ENCODE data around the gene CLDN8.

The CLDN8 gene

DNA sequence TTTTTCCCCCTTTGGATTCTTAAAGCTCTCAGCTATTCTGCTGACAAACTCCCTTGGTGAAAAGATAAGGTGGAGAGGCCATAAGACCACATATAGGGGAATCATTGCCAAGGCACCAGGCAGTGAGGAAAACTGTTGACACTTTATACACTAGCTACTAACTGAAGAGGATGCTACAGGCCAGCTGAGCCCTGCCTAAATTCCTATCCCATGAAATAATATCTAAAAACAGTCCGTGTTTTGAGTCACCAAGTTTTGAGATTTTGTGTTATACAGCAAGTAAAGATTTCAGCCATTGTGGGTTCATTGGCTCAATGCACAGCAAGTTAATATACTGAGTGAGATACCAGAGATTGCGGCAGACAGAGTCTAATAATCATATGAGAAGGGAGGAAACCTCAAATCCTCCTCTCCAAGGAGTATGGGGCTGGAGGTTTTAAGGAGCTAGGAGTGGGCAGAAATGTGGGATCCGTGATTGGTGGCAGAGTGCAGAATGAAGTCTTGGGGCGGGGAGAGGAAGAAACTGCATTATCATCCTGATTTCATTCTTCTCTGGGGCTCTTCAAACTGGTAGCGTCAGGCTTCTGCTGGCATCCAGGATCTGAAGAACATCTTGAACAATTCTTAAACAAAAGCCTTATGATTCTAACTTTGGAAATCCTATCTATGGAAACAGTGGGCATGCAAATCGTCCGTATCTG lies 9.2 kb downstream of the CLDN8 start:
- no peak for DNase-seq (ENCODE audit: low read depth)

DNA sequence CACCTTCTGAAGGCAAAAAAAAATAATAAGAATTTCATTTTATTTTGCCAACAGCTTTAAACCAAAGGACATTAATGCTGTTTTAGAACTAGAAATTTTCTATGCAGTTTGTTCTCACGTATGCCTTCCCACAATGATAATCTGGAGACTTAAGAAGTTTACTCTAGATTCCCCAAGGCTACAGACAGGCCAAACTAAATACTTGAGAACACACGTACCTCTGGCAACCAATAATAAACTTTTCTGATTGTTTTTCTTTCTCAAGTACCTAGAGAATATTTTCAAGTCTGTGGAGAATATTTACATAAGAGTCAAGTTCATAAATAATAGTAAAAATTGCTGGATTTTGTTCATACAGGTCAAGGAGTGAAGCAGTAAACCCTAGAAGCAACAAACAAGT lies 15.9 kb downstream of the CLDN8 start:
- no peak for DNase-seq (ENCODE audit: low read depth)

DNA sequence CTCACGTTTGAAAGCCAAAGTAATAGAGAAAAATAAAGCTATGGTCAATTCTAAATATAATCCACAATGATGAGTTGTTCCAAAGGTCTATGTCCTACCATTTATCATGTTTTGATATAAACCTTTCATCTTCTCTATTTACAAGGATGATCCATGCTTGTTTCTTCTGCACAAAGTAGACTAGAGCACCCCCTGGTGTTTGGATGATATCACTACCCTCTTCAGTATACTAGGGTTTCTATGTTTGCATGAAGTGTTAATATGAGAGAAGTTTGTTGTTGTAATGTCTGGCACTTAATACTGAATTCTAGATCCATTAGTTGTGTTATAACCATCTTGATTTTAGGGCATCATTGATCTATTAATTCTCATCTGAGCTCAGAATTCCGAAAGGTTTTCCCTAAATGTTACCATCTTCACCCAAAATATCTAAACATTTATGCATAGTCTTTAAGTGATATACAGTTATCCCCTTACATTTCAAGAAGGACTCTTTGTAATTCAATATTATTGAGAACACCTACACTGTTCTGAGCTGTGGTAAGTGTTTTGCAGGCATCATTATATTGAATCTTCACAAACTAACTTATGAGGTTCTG lies 21.1 kb downstream of the CLDN8 start:
- DNase-seq (ENCODE audit: low read depth) = no peak

DNA sequence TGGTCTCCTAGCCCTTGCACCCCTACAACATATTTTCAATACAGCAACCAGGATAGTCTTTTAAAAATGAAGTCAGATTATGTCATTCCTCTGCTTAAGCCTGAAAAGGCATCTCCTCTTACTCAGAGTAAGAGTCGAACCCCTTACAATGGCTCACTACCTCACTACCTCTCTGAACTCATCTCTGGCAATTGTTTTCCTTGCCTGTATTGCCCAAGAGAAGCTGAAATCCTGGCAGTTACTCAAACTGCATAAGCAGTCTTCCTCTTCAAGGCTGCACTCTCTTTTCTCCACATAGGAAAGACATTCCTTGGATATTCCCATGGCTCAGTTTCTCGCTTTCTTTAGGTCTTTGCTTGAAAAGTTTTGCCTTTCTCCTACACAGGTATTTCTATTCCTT lies 22.7 kb downstream of the CLDN8 start:
- DNase-seq (ENCODE audit: low read depth) = no peak

DNA sequence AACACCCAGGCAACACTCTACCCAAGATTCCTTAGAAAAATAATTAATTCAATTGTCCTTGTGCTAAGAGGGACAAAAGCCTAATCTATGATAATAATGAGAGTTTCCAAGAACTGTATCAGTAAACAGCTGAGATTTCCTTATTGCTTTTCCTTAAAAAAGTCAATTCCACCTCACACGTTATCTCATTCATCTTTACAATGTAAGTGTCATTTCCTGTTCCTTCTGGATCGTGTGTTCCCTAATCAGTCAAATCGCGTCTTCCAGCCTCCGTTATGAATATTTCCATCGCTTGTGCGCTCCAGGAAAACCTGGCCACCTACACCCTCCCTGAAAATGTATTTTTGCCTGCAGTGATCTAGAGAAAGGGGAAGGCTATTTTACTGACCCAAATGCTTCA lies 25.3 kb downstream of the CLDN8 start:
- DNase-seq (ENCODE audit: low read depth) = no peak

DNA sequence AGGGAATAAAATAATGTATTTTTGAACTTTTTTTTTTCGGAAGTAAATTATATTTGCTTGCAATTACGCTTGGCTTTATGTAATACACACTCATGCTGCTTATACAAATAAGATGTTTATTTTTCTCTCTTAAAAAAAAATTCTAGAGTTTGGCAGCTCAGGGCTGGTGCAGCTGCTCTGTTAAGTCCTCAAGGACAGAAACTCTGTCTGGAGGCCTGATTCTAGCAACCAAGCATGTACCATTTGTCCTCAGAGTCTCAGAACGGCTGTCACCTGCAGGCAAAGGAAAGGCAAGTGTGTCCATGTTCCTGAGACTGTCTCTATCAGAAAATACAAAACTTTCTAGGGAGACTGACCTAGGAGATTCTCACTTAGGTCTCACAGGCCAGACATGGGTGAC lies 26.1 kb downstream of the CLDN8 start:
- DNase-seq (ENCODE audit: low read depth) = no peak

DNA sequence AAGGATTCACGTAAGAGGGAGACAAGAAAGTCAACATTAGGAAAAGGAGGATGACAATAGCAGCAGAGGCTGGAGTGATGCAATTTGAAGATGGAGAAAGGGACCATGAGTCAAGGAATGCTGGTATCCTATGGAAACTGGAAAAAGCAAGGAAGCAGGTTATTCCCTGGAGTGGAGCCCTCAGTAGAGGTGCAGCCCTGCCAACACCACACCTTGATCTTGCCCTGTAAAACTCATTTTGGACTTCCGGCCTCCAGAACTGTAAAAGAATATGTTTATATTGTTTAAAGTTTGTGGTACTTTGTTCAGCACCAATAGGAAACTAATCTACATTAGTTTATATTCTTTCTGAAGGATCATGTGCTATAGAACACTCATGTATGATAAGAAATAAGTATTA lies 29.7 kb downstream of the CLDN8 start:
- DNase-seq (ENCODE audit: low read depth) = no peak

DNA sequence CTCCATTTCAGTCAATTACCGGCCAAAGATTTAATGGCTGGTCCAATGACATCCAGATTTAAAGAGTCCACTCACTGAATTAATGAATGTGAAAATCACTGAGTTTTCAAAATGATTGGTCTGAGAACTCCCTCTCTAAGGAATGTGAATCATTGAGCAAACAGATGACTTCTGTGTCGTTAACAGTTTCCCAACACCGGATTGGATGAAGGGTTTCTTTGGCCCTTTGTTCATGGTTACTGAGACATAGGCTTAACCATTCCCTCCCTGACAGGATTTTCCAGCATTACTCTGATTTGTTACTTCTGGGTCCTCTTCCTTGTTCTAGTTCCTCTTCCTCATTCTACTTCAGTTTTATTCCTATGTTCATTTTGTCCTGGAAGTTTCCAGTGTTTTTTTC lies 47.8 kb downstream of the CLDN8 start:
- no peak for DNase-seq (ENCODE audit: low read depth)

DNA sequence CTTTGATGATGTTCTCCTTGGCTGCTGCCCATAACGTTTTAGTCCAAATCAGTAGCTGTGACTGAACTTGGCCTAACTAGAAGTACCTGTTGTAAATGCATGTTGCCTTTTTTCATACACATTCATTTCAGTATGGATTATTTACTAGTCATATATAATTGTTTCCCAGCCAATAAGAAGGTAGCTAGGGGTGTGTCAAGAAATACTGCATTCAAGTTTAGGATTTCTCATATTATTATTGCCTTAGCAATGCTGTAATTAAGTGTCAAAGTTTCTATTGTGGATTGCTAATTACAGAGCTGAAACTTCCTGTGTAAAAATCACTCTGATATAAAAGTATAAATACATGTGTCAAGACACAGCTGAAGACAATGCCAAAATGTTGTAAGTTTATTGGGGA lies 49.2 kb downstream of the CLDN8 start, which contains the start of gene CLDN17:
TSS of gene CLDN17 (minus strand) at position 101 of the 400 bp plus-strand sequence. CDS start 188 bp downstream, outside the sequence.
- no peak for DNase-seq (ENCODE audit: low read depth)

DNA sequence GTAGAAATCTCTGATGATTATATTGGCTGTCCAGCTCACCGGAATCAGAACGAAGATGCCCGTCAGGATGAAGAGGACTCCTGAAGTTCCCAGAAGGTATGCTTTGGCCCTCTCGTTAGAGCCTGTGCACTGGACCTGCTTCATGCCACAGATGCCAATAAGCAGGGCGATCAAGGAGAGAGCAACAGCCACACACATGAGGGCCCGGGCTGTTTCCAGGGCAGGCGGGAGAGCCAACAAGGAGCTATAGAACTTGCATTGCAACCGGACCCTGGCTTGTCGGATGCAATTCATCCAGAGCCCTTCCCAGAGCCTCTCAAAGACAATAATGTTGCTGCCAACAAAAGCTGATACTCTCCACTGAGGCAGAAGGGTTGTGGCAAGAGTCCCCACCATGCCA lies 49.7 kb downstream of the CLDN8 start:
- DNase-seq (ENCODE audit: low read depth) = no peak

DNA sequence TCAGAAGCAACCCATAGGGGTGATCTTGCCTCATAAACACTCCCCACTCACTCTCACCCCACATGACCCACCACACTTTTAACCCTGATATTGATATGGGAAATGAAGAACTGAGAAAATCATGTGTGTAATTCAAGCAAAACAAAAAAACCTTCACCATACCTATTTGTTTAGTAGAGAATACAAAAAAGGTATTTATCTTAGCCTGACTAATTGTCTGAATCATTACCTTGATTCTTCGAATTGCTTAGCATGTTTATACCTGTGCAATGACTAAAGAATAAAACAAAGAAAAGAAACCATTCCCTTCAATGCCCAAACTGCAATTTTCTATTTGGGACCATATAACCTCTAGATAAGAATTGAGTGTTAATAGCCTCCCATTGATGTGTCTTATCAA lies 51.1 kb downstream of the CLDN8 start:
- no peak for DNase-seq (ENCODE audit: low read depth)

Data from activated T-cell treated with anti-CD3 and anti-CD28 coated beads for 24 hours (primary cell).